ENCODE data around the gene OTOF. TPM values are rescaled to one million over a fixed set of nuclear protein-coding genes. Genes with fewer than 3 reads are reported as not detected.

The OTOF gene
- total and polyA plus RNA-seq, 8 donors, result 0.06 to 3.6 (median 0.29) TPM; not detected in 3

- Histone ChIP-seq H3K4me3 (no peak overlapping the region), H3K36me3 (no peaks in the 10 kb centered on the region), H3K4me1 (peaks cover 0 to 7% (median 0%) of the 10 kb centered on the region in 4 donors), H3K9me3 (no peaks in the 10 kb centered on the region), H3K27ac (peak overlapping the region in 3 of 5 donors; percentile 19 to 50 (median 29)), H3K27me3 (peaks cover 0 to 12% (median 0%) of the 10 kb centered on the region in 3 donors)
- DNase-seq, result peak in 1 of 2 donors; percentile 75
- intact Hi-C loops (cut with DNase I; ENCODE audit: low total_unique reads), result no loop called here
- 40 to 55% (median 44%) methylated on average over 8 of the region's 8 CpGs for WGBS, 5 donors
- no peak for TF ChIP-seq POLR2AphosphoS5 (IDR thresholded peaks at IDR 0.05)
- TF ChIP-seq, protein P1, sequence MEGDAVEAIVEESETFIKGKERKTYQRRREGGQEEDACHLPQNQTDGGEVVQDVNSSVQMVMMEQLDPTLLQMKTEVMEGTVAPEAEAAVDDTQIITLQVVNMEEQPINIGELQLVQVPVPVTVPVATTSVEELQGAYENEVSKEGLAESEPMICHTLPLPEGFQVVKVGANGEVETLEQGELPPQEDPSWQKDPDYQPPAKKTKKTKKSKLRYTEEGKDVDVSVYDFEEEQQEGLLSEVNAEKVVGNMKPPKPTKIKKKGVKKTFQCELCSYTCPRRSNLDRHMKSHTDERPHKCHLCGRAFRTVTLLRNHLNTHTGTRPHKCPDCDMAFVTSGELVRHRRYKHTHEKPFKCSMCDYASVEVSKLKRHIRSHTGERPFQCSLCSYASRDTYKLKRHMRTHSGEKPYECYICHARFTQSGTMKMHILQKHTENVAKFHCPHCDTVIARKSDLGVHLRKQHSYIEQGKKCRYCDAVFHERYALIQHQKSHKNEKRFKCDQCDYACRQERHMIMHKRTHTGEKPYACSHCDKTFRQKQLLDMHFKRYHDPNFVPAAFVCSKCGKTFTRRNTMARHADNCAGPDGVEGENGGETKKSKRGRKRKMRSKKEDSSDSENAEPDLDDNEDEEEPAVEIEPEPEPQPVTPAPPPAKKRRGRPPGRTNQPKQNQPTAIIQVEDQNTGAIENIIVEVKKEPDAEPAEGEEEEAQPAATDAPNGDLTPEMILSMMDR (IDR thresholded peaks at IDR 0.05), result no peak
- TF ChIP-seq POLR2A (IDR thresholded peaks at IDR 0.05), result no peak
- no peak for TF ChIP-seq EP300 (IDR thresholded peaks at IDR 0.05)
Observed at GRCh38 chr2:26495705-26496297, 17.9 kb upstream of the OTOF start.

DNA sequence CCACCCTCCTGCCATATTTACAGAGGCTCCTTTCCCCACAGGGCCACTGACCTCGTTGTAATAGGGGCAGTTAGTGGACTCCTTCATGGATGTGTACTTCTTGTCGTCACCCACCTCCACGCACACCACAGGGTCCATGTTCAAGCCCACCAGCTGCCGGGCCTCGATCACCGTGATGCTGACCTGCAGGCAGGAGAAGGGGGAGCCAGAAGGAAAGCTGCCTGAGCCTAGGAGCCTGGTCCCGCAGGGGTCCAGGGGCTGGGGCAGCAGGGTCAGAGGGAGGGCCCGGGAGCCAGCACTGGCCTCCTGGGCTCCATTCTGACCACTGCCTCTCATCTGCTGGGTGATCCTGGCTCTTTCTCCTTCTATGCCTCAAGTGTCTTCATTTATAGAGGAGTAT is 17.0 kb upstream of the OTOF start:
- Histone ChIP-seq H3K36me3 (no peaks in the 10 kb centered on the region), H3K4me1 (peaks cover 0 to 7% (median 0%) of the 10 kb centered on the region in 4 donors), H3K9me3 (no peaks in the 10 kb centered on the region), H3K27me3 (peaks cover 0 to 5% (median 0%) of the 10 kb centered on the region in 3 donors), H3K27ac (peak overlapping the region in 1 of 5 donors; percentile 19), H3K4me3 (no peak overlapping the region)
- TF ChIP-seq, protein P1 (IDR thresholded peaks at IDR 0.05), result no peak
- TF ChIP-seq POLR2AphosphoS5 (IDR thresholded peaks at IDR 0.05) (no peak), EP300 (IDR thresholded peaks at IDR 0.05) (no peak), POLR2A (IDR thresholded peaks at IDR 0.05) (no peak)
- intact Hi-C loops (cut with DNase I; ENCODE audit: low total_unique reads), result no loop called here
- WGBS, 5 donors, result 91 to 100% (median 94%) methylated on average over 1 to 8 of the region's 8 CpGs
- no peak for DNase-seq

- 92 to 100% (median 97%) methylated on average over 4 of the region's 4 CpGs for WGBS, 5 donors
- Histone ChIP-seq H3K4me1 (peaks cover 0 to 7% (median 0%) of the 10 kb centered on the region in 4 donors), H3K36me3 (no peaks in the 10 kb centered on the region), H3K4me3 (no peak overlapping the region), H3K27me3 (peaks cover 0 to 5% (median 0%) of the 10 kb centered on the region in 3 donors), H3K27ac (no peak overlapping the region), H3K9me3 (no peaks in the 10 kb centered on the region)
- no peak for DNase-seq
- intact Hi-C loops (cut with DNase I; ENCODE audit: low total_unique reads), result no loop called here
- TF ChIP-seq, protein P1 (IDR thresholded peaks at IDR 0.05), result no peak
- TF ChIP-seq POLR2AphosphoS5 (IDR thresholded peaks at IDR 0.05), result no peak
- TF ChIP-seq EP300 (IDR thresholded peaks at IDR 0.05), result no peak
- no peak for TF ChIP-seq POLR2A (IDR thresholded peaks at IDR 0.05)
Observed at GRCh38 chr2:26494199-26494598, 16.3 kb upstream of the OTOF start.

- TF ChIP-seq POLR2A (IDR thresholded peaks at IDR 0.05) (no peak), POLR2AphosphoS5 (IDR thresholded peaks at IDR 0.05) (no peak), EP300 (IDR thresholded peaks at IDR 0.05) (no peak)
- Histone ChIP-seq H3K4me1 (peaks cover 0 to 7% (median 0%) of the 10 kb centered on the region in 4 donors), H3K36me3 (no peaks in the 10 kb centered on the region), H3K9me3 (no peaks in the 10 kb centered on the region), H3K4me3 (no peak overlapping the region), H3K27me3 (peaks cover 0 to 5% (median 0%) of the 10 kb centered on the region in 3 donors), H3K27ac (no peak overlapping the region)
- WGBS, 5 donors, result 82 to 93% (median 85%) methylated on average over 10 of the region's 10 CpGs
- intact Hi-C loops (cut with DNase I; ENCODE audit: low total_unique reads), result no loop called here
- DNase-seq, result no peak
Observed at GRCh38 chr2:26493566-26493965, 15.6 kb upstream of the OTOF start.

Data from stomach (tissue), 9 donors.